GM10847 (cell line): ENCODE data around the gene NLRX1.

Experiments used
- POLR2A ChIP-seq: IDR thresholded peaks from 2 replicates; pipeline ENCODE4 v1.6.1; 2011; ENCODE audit not compliant: insufficient read length; ENCODE audit errors: extremely low read depth

Gene NLRX1

GRCh38 chr11:119222308-119222707, 53.8 kb downstream of the NLRX1 start:
- no peak for TF ChIP-seq POLR2A

DNA sequence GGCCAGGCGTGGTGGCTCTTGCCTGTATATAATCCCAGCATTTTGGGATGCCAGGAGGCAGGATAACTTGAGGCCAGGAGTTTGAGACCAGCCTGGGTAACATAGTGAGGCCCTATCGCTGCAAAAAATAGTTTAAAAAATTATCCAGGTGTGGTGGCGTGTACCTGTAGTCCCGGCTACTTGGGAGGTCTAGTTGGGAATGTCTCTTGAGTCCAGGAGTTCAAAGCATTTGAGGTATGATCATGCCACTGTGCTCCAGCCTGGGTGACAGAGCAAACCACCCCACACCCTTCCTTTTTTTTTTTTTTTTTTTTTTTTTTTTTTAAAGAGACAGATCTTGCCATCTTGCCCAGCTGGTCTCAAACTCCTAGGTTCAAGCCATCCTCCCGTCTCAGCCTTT, 54.4 kb downstream of the NLRX1 start:
- TF ChIP-seq POLR2A: no peak

GRCh38 chr11:119223856-119224255, 55.3 kb downstream of the NLRX1 start:
- TF ChIP-seq POLR2A: no peak

GRCh38 chr11:119229288-119229672, 60.8 kb downstream of the NLRX1 start:
- no peak for TF ChIP-seq POLR2A

DNA sequence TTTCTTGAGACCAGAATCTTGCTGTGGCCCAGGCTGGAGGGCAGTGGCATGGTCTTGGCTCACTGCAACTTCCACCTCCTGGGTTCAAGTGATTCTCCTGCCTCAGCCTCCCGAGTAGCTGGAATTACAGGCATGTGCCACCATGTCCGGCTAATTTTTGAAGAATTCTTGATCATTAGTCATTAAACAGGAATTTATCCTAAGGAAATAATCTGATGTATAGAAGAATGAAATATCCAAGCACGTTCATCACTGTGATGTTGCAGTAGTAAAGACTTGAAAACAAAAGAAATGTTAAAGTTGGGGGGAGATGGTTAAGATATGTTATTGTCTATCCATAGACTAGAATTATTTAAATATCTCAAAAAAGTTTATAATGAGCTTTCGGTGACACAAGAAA, 61.2 kb downstream of the NLRX1 start:
- TF ChIP-seq POLR2A: no peak
